ENCODE data around the gene MYMK. TPM values are rescaled to one million over a fixed set of nuclear protein-coding genes. Genes with fewer than 3 reads are reported as not detected.

Gene MYMK
- total RNA-seq, 4 donors from 2014 or later, result not detected

DNA sequence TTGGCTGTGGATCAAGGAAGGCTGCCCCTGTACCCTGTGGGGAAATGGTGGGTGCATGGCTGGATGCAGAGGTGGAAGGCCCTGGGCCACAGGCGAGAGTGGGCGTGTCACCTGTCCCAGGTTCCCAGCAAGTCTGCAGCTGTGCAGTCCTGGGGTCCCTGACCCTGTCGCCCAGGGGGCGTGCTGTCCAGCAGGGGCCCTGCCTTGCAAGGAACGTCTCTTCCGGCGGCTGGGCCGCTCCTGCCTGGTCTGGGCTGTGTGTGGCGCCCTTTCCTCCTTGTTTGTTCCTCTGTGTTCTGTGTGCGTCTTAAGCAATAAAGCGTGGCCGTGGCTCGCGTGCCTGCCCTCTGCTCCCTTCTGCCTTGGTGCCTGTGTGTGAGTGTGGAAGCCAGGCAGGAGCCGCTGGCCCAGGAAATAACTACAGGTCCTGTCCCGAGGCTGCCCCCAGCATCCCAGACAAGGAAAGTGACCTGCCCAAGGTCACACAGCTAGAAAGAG is 54.3 kb downstream of the MYMK start:
- DNase-seq (ENCODE audit: low spot score) (no peak), ATAC-seq (ENCODE audit: low FRiP score) (no peak)
- TF ChIP-seq, protein P1, sequence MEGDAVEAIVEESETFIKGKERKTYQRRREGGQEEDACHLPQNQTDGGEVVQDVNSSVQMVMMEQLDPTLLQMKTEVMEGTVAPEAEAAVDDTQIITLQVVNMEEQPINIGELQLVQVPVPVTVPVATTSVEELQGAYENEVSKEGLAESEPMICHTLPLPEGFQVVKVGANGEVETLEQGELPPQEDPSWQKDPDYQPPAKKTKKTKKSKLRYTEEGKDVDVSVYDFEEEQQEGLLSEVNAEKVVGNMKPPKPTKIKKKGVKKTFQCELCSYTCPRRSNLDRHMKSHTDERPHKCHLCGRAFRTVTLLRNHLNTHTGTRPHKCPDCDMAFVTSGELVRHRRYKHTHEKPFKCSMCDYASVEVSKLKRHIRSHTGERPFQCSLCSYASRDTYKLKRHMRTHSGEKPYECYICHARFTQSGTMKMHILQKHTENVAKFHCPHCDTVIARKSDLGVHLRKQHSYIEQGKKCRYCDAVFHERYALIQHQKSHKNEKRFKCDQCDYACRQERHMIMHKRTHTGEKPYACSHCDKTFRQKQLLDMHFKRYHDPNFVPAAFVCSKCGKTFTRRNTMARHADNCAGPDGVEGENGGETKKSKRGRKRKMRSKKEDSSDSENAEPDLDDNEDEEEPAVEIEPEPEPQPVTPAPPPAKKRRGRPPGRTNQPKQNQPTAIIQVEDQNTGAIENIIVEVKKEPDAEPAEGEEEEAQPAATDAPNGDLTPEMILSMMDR (IDR thresholded peaks at IDR 0.05), result no peak

DNA sequence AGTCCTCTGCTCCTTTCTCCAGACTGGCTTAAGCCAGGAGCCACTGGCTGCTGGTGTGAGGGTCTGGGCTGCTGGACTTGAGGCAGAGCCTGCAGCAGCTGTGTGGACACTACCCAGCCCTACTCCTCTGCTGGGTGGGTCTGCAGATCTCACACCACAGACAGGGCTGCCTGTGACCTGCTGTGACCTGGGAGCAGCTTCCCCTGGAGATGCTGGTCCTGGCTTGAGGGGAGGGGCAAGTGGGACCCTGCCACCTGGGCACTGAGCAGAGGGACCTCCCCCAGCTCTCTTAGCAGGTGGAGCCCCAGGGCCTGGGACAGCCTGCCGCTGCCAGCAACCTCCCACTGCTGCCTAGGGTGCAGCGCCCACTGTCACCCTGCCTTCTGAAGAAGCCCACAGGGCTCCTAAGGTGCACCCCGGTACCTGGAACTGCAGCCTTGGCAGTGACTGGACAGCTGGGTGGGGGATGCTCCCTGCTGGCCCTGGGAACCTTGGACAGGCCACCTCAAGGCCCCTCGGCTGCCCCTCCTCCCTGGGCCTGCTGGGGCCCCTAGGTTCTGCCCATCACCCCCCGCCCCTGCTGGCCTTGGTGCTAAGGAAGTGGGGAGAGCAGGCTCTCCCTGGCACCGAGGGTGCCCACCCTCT is 55.9 kb downstream of the MYMK start:
- TF ChIP-seq, protein P1 (IDR thresholded peaks at IDR 0.05), result no peak
- ATAC-seq (ENCODE audit: low FRiP score) (no peak), DNase-seq (ENCODE audit: low spot score) (no peak)

DNA sequence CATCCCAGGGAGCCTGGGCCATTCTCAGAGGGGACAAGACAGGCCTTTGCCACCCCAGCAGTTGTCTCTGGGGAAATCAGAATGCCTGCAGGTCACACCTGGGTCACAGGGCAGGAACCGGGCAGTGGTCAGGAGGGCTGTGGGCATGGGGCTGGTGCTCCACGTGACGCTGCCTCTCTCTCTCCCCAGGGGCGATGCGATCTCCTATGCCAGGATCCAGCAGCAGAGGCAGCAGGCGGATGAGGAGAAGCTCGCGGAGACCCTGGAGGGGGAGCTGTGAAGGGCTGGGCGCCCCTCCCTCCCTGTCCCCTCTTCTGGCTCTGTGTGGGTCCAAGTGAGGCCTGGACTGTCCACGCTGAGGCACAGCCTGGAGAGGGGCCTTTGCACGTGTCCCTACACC is 56.4 kb downstream of the MYMK start:
- no peak for DNase-seq (ENCODE audit: low spot score)
- TF ChIP-seq, protein P1 (IDR thresholded peaks at IDR 0.05), result no peak
- ATAC-seq (ENCODE audit: low FRiP score), result no peak

DNA sequence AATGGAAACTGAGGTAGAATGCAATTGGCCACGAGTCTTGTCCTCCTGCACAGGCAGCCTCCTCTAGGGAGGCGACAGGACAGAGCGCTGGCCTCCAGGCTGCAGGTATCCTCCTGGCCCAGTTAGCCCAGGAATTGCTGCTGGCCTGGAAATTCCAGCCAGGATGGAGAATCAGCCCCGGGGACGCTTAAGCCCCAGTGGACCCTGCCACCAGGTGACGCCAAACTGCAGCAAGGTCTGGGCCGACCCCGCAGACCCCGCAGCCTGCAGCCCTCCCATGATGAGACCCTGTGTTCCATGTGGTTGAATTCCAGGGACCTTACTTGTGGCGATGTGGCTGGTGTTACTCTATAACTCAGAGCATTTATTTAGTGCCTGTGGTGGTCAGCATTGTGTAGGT is 57.7 kb downstream of the MYMK start:
- ATAC-seq (ENCODE audit: low FRiP score) (no peak), DNase-seq (ENCODE audit: low spot score) (no peak)
- TF ChIP-seq, protein P1 (IDR thresholded peaks at IDR 0.05), result no peak

DNA sequence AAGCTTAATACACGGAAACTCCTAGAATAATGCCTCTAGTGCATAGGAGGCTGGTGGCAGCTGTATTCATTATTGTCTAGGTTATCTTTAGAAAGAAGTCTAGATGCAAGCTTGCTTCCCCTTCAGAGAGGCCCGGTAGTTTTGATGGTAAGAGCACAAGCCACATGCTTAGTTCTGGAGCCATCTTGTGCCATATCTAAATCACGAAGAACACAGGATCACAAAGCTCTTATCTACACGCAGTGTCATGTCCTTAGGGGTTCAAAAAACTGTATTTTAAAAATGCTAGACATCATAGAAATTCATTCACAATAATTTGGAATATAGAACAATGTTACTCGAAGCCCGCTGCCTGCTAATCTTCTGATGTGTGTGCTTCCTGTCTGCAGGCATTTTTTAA is 58.8 kb downstream of the MYMK start:
- DNase-seq (ENCODE audit: low spot score) (no peak), ATAC-seq (ENCODE audit: low FRiP score) (no peak)
- TF ChIP-seq, protein P1 (IDR thresholded peaks at IDR 0.05), result no peak

DNA sequence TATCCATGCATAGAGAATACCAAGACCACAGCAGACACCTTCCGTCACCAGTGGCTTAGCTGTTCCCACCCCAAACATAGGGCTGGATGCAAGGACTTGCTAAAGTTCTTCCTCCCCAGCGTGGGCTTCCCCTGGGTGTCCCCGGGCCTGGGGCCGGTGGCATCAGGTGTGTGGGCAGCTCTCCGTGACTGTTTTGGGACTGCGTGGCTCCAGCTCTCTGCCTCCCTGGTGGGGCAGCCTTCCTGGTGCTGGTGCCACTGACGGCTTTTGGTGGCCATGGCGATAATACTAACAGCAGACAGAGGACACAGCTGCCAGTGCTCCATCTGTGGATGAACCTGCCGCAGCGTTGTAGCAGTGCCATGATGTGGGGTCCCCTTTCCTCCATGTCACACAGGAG is 60.1 kb downstream of the MYMK start:
- TF ChIP-seq, protein P1 (IDR thresholded peaks at IDR 0.05), result no peak
- no peak for ATAC-seq (ENCODE audit: low FRiP score)
- DNase-seq (ENCODE audit: low spot score), result no peak

Other genes starting within 250 kb of the MYMK start
- gene ABO, start 249.8 kb downstream of the MYMK start, total RNA-seq, result 1 to 10 TPM; 1.8 to 7.3 (median 4.0) TPM
- 10 to 100 TPM; 10.5 to 47.8 (median 14.5) TPM for gene SURF6, start 188.8 kb downstream of the MYMK start, total RNA-seq
- gene MED22, start 176.8 kb downstream of the MYMK start, total RNA-seq, result 10 to 100 TPM; 20.0 to 29.1 (median 24.5) TPM
- gene RPL7A, start 176.7 kb downstream of the MYMK start, total RNA-seq, result 1,000 to 10,000 TPM; 1,813 to 2,244 (median 1,961) TPM
- 10 to 100 TPM; 30.3 to 47.1 (median 41.1) TPM for gene SURF1, start 168.5 kb downstream of the MYMK start, total RNA-seq
- gene SURF2, start 168.4 kb downstream of the MYMK start, total RNA-seq, result 10 to 100 TPM in 3 of 4 donors, 1 to 10 TPM in 1; 8.4 to 25.5 (median 13.4) TPM
- gene SURF4, start 148.9 kb downstream of the MYMK start, total RNA-seq, result 100 to 1,000 TPM; 141 to 266 (median 230) TPM
- gene STKLD1, start 148.6 kb downstream of the MYMK start, total RNA-seq, result not detected
- gene REXO4, start 106.9 kb downstream of the MYMK start, total RNA-seq, result 10 to 100 TPM; 11.5 to 18.1 (median 15.4) TPM
- gene ADAMTS13, start 102.6 kb downstream of the MYMK start, total RNA-seq, result 1 to 10 TPM; 1.1 to 3.0 (median 1.2) TPM
- gene CACFD1, start 65.0 kb downstream of the MYMK start, total RNA-seq, result 1 to 10 TPM; 2.7 to 6.9 (median 4.8) TPM
- 1 to 10 TPM; 2.1 to 4.9 (median 4.1) TPM for gene SLC2A6, start 45.9 kb downstream of the MYMK start, total RNA-seq
- gene ADAMTSL2, start 9.7 kb upstream of the MYMK start, total RNA-seq, result 1 to 10 TPM in 3 of 4 donors, under 1 TPM in 1; 0.63 to 4.7 (median 1.4) TPM
- gene FAM163B, start 84.4 kb upstream of the MYMK start, total RNA-seq, result not detected
- under 1 TPM in 1 of 4 donors, not detected in 3; 0.19 TPM for gene DBH, start 111.4 kb upstream of the MYMK start, total RNA-seq
- 1 to 10 TPM in 3 of 4 donors, under 1 TPM in 1; 0.56 to 6.9 (median 1.8) TPM for gene SARDH, start 213.4 kb upstream of the MYMK start, total RNA-seq

Data from omental fat pad (tissue), 4 donors.